Measurements from ENCODE around the gene ZXDC. TPM values are rescaled to one million over a fixed set of nuclear protein-coding genes. Genes with fewer than 3 reads are reported as not detected.

Gene ZXDC
- polyA plus RNA-seq, 1 experiment, result 15.8 TPM

GRCh38 chr3:126467611-126467955 lies 8.1 kb downstream of the ZXDC start:
- no peak for DNase-seq (ENCODE audit: low read depth)
- ChIA-PET POLR2A (no interaction called here), CTCF (no interaction called here)
- no peak for TF ChIP-seq CTCF (IDR thresholded peaks at IDR 0.05; ENCODE audit: insufficient read depth, low read depth, low read length)
- peaks cover 50% of the 10 kb centered on the region for H3K36me3 ChIP-seq (ENCODE audit: control insufficient read depth, insufficient read depth, low read length)
- H3K4me3 ChIP-seq (ENCODE audit: low read depth, low read length), result no peak overlapping the region
- no peaks in the 10 kb centered on the region for H3K27me3 ChIP-seq (ENCODE audit: control insufficient read depth, insufficient read depth, low read length)

GRCh38 chr3:126466886-126467610 lies 8.6 kb downstream of the ZXDC start:
- no peak overlapping the region for H3K4me3 ChIP-seq (ENCODE audit: low read depth, low read length)
- no peak for TF ChIP-seq CTCF (IDR thresholded peaks at IDR 0.05; ENCODE audit: insufficient read depth, low read depth, low read length)
- CTCF ChIA-PET, result interaction anchor here (0.8 kb wide), 1 partner anchor 12 kb away, joined by 3 read pairs; no protein-coding TSS in a partner anchor
- DNase-seq (ENCODE audit: low read depth), result no peak
- peaks cover 54% of the 10 kb centered on the region for H3K36me3 ChIP-seq (ENCODE audit: control insufficient read depth, insufficient read depth, low read length)
- POLR2A ChIA-PET, result no interaction called here
- H3K27me3 ChIP-seq (ENCODE audit: control insufficient read depth, insufficient read depth, low read length), result no peaks in the 10 kb centered on the region

DNA sequence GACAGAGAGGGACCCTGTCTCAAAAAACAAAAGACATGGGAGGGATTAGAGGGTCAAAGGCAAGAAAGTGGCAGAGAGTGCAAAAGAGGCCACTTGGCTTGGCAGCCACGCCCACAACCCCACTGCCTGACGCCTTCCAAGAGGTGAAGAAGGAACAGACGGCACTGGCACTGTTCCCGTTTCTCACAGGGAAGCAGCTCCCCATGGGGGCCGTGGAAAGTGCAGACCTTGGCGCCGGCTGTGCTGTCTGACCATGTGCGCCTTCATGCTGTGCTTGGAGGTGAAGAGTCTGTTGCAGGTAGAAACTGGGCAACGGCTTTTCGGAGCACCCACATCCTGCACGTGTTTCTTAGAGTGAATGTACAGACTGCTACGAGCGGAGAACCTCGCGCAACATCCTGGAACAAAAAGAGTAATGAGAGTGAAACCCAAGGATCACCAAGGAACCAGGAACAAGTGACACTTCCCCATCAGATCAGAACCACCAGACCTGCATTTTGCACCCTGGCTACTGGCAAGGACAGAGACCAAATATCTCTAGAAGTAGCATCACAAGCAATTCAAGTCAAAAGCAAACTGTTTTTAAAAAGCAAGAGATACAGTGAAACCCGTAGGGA lies 9.7 kb downstream of the ZXDC start:
- no peaks in the 10 kb centered on the region for H3K27me3 ChIP-seq (ENCODE audit: control insufficient read depth, insufficient read depth, low read length)
- H3K4me3 ChIP-seq (ENCODE audit: low read depth, low read length), result no peak overlapping the region
- no peak for DNase-seq (ENCODE audit: low read depth)
- H3K36me3 ChIP-seq (ENCODE audit: control insufficient read depth, insufficient read depth, low read length), result peaks cover 62% of the 10 kb centered on the region
- POLR2A ChIA-PET, result no interaction called here
- CTCF ChIA-PET, result interaction anchor here (0.8 kb wide), 1 partner anchor 11 kb away, joined by 3 read pairs; no protein-coding TSS in a partner anchor
- no peak for TF ChIP-seq CTCF (IDR thresholded peaks at IDR 0.05; ENCODE audit: insufficient read depth, low read depth, low read length)

- H3K27me3 ChIP-seq (ENCODE audit: control insufficient read depth, insufficient read depth, low read length), result no peaks in the 10 kb centered on the region
- no peak overlapping the region for H3K4me3 ChIP-seq (ENCODE audit: low read depth, low read length)
- ChIA-PET POLR2A (no interaction called here), CTCF (no interaction called here)
- TF ChIP-seq CTCF (IDR thresholded peaks at IDR 0.05; ENCODE audit: insufficient read depth, low read depth, low read length), result no peak
- no peak for DNase-seq (ENCODE audit: low read depth)
- H3K36me3 ChIP-seq (ENCODE audit: control insufficient read depth, insufficient read depth, low read length), result peaks cover 64% of the 10 kb centered on the region
These were observed 10.7 kb downstream of the ZXDC start for GRCh38 chr3:126464997-126465396.

DNA sequence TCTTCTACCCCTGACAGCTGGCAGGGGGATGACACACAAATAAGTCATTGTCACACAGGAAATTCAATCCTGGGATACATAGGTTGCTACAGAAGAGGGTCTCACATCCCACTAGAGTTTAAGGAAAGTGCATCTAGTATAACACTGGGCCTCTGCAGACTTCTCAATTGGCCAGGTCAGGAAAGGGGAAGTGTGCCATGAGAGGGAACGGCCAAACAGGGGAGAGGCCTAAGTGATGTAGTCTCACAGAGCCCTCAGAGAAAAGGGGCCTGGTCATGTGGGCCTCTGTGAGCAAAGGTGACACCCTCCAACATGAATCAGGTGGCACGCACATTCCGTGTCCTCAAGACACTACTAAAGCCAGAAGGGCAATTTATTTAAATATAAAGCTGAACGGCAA lies 11.2 kb downstream of the ZXDC start:
- H3K27me3 ChIP-seq (ENCODE audit: control insufficient read depth, insufficient read depth, low read length), result no peaks in the 10 kb centered on the region
- POLR2A ChIA-PET, result no interaction called here
- DNase-seq (ENCODE audit: low read depth), result no peak
- CTCF ChIA-PET, result no interaction called here
- peaks cover 62% of the 10 kb centered on the region for H3K36me3 ChIP-seq (ENCODE audit: control insufficient read depth, insufficient read depth, low read length)
- H3K4me3 ChIP-seq (ENCODE audit: low read depth, low read length), result no peak overlapping the region
- TF ChIP-seq CTCF (IDR thresholded peaks at IDR 0.05; ENCODE audit: insufficient read depth, low read depth, low read length), result no peak
